Dendritic cell treated with granulocyte-macrophage colony-stimulating factor and Interleukin-4, amounts not matched to agents 40 ng/mL and 50 ng/mL, for 4 days (primary cell): Measurements from ENCODE around the gene VPS8.

ENCODE experiments used
- H3K27ac Mint-ChIP-seq: one replicate; pipeline ENCODE4 v1.8.0; 2022; ENCODE audit warnings: mild to moderate bottlenecking, mixed read lengths
- H3K27me3 Mint-ChIP-seq: one replicate; pipeline ENCODE4 v1.8.0; 2022; ENCODE audit warnings: mild to moderate bottlenecking, mixed read lengths
- H3K36me3 Mint-ChIP-seq: one replicate; pipeline ENCODE4 v1.8.0; 2022; ENCODE audit warnings: low read depth, mixed read lengths
- H3K4me1 Mint-ChIP-seq: one replicate; pipeline ENCODE4 v1.8.0; 2022; ENCODE audit warnings: low read depth, mixed read lengths
- H3K4me3 Mint-ChIP-seq: one replicate; pipeline ENCODE4 v1.8.0; 2022; ENCODE audit warnings: mild to moderate bottlenecking, moderate library complexity, mixed read lengths
- H3K9me3 Mint-ChIP-seq: one replicate; pipeline ENCODE4 v1.8.0; 2022; ENCODE audit warnings: mixed read lengths
- intact Hi-C: fragments of 100-400 bp; cut with micrococcal nuclease; formaldehyde crosslinking; loops from one replicate; pipeline ENCODE4 v1.15.0; 2022

Gene VPS8

GRCh38 chr3:185063431-185063830 lies 251.5 kb downstream of the VPS8 start:
- peaks cover 28% of the 10 kb centered on the region for H3K9me3 Mint-ChIP-seq

GRCh38 chr3:185065059-185065458 lies 253.1 kb downstream of the VPS8 start:
- intact Hi-C loops, result no loop called here
- H3K27ac Mint-ChIP-seq, result no peak overlapping the region
- H3K27me3 Mint-ChIP-seq, result no peaks in the 10 kb centered on the region
- H3K4me1 Mint-ChIP-seq, result peaks cover 9% of the 10 kb centered on the region
- H3K36me3 Mint-ChIP-seq, result peaks cover 11% of the 10 kb centered on the region
- peaks cover 15% of the 10 kb centered on the region for H3K9me3 Mint-ChIP-seq
- H3K4me3 Mint-ChIP-seq, result no peak overlapping the region

More at GRCh38 chr3:185063431-185063830, 251.5 kb downstream of the VPS8 start:
- peaks cover 25% of the 10 kb centered on the region for H3K4me1 Mint-ChIP-seq
- H3K4me3 Mint-ChIP-seq, result no peak overlapping the region
- no peak overlapping the region for H3K27ac Mint-ChIP-seq
- H3K36me3 Mint-ChIP-seq, result peaks cover 15% of the 10 kb centered on the region
- intact Hi-C loops, result no loop called here
- no peaks in the 10 kb centered on the region for H3K27me3 Mint-ChIP-seq

- Mint-ChIP-seq H3K27ac (no peak overlapping the region), H3K36me3 (peaks cover 5% of the 10 kb centered on the region), H3K4me1 (peaks cover 4% of the 10 kb centered on the region), H3K9me3 (peaks cover 6% of the 10 kb centered on the region), H3K27me3 (no peaks in the 10 kb centered on the region), H3K4me3 (no peak overlapping the region)
- intact Hi-C loops, result no loop called here
Measured at GRCh38 chr3:185066251-185066650, 254.3 kb downstream of the VPS8 start.

- intact Hi-C loops, result no loop called here
- Mint-ChIP-seq H3K27ac (no peak overlapping the region), H3K4me1 (no peaks in the 10 kb centered on the region)
Measured at GRCh38 chr3:185067173-185067572, 255.2 kb downstream of the VPS8 start.

GRCh38 chr3:185069037-185070030 lies 257.4 kb downstream of the VPS8 start:
- no peak overlapping the region for H3K27ac Mint-ChIP-seq
- intact Hi-C loops, result no loop called here
- no peaks in the 10 kb centered on the region for H3K4me1 Mint-ChIP-seq
- no peaks in the 10 kb centered on the region for H3K36me3 Mint-ChIP-seq
- no peaks in the 10 kb centered on the region for H3K27me3 Mint-ChIP-seq
- H3K9me3 Mint-ChIP-seq, result no peaks in the 10 kb centered on the region
- no peak overlapping the region for H3K4me3 Mint-ChIP-seq

More at GRCh38 chr3:185067173-185067572, 255.2 kb downstream of the VPS8 start:
- Mint-ChIP-seq H3K9me3 (no peaks in the 10 kb centered on the region), H3K4me3 (no peak overlapping the region), H3K36me3 (no peaks in the 10 kb centered on the region), H3K27me3 (no peaks in the 10 kb centered on the region)

- Mint-ChIP-seq H3K9me3 (no peaks in the 10 kb centered on the region), H3K4me1 (no peaks in the 10 kb centered on the region), H3K4me3 (no peak overlapping the region), H3K27ac (no peak overlapping the region), H3K27me3 (no peaks in the 10 kb centered on the region), H3K36me3 (no peaks in the 10 kb centered on the region)
- intact Hi-C loops, result no loop called here
Measured at GRCh38 chr3:185070491-185071286, 258.7 kb downstream of the VPS8 start.

GRCh38 chr3:185071287-185071800 lies 259.4 kb downstream of the VPS8 start:
- no peak overlapping the region for H3K27ac Mint-ChIP-seq
- H3K4me3 Mint-ChIP-seq, result no peak overlapping the region
- H3K27me3 Mint-ChIP-seq, result no peaks in the 10 kb centered on the region
- intact Hi-C loops, result no loop called here
- H3K4me1 Mint-ChIP-seq, result no peaks in the 10 kb centered on the region
- no peaks in the 10 kb centered on the region for H3K36me3 Mint-ChIP-seq
- H3K9me3 Mint-ChIP-seq, result no peaks in the 10 kb centered on the region

- H3K27me3 Mint-ChIP-seq, result no peaks in the 10 kb centered on the region
- no peak overlapping the region for H3K4me3 Mint-ChIP-seq
- no peaks in the 10 kb centered on the region for H3K9me3 Mint-ChIP-seq
- intact Hi-C loops, result no loop called here
- H3K27ac Mint-ChIP-seq, result no peak overlapping the region
- no peaks in the 10 kb centered on the region for H3K4me1 Mint-ChIP-seq
- no peaks in the 10 kb centered on the region for H3K36me3 Mint-ChIP-seq
Measured at GRCh38 chr3:185075547-185075946, 263.6 kb downstream of the VPS8 start.

- Mint-ChIP-seq H3K36me3 (no peaks in the 10 kb centered on the region), H3K9me3 (no peaks in the 10 kb centered on the region), H3K4me1 (no peaks in the 10 kb centered on the region), H3K27ac (no peak overlapping the region), H3K27me3 (no peaks in the 10 kb centered on the region), H3K4me3 (no peak overlapping the region)
- intact Hi-C loops, result no loop called here
Measured at GRCh38 chr3:185076219-185076618, 264.3 kb downstream of the VPS8 start.

- Mint-ChIP-seq H3K27me3 (no peaks in the 10 kb centered on the region), H3K36me3 (no peaks in the 10 kb centered on the region), H3K4me3 (no peak overlapping the region), H3K4me1 (no peaks in the 10 kb centered on the region), H3K9me3 (no peaks in the 10 kb centered on the region), H3K27ac (no peak overlapping the region)
- intact Hi-C loops, result no loop called here
Measured at GRCh38 chr3:185079625-185080024, 267.7 kb downstream of the VPS8 start.

- no peaks in the 10 kb centered on the region for H3K36me3 Mint-ChIP-seq
- no peak overlapping the region for H3K27ac Mint-ChIP-seq
- no peak overlapping the region for H3K4me3 Mint-ChIP-seq
- no peaks in the 10 kb centered on the region for H3K9me3 Mint-ChIP-seq
- H3K27me3 Mint-ChIP-seq, result peaks cover 2% of the 10 kb centered on the region
- intact Hi-C loops, result no loop called here
- no peaks in the 10 kb centered on the region for H3K4me1 Mint-ChIP-seq
Measured at GRCh38 chr3:185081521-185081920, 269.6 kb downstream of the VPS8 start.

- intact Hi-C loops, result no loop called here
- no peaks in the 10 kb centered on the region for H3K4me1 Mint-ChIP-seq
- H3K27ac Mint-ChIP-seq, result no peak overlapping the region
- H3K9me3 Mint-ChIP-seq, result no peaks in the 10 kb centered on the region
- H3K36me3 Mint-ChIP-seq, result no peaks in the 10 kb centered on the region
- H3K27me3 Mint-ChIP-seq, result peaks cover 2% of the 10 kb centered on the region
- H3K4me3 Mint-ChIP-seq, result no peak overlapping the region
Measured at GRCh38 chr3:185082149-185082548, 270.2 kb downstream of the VPS8 start.

GRCh38 chr3:185082829-185083228 lies 270.9 kb downstream of the VPS8 start:
- intact Hi-C loops, result no loop called here
- no peaks in the 10 kb centered on the region for H3K9me3 Mint-ChIP-seq
- no peaks in the 10 kb centered on the region for H3K36me3 Mint-ChIP-seq
- no peaks in the 10 kb centered on the region for H3K4me1 Mint-ChIP-seq
- H3K27me3 Mint-ChIP-seq, result peaks cover 2% of the 10 kb centered on the region
- no peak overlapping the region for H3K4me3 Mint-ChIP-seq
- no peak overlapping the region for H3K27ac Mint-ChIP-seq

- H3K4me1 Mint-ChIP-seq, result no peaks in the 10 kb centered on the region
- no peak overlapping the region for H3K27ac Mint-ChIP-seq
Measured at GRCh38 chr3:185084402-185084801, 272.4 kb downstream of the VPS8 start.

More at GRCh38 chr3:185084402-185084801, 272.4 kb downstream of the VPS8 start:
- intact Hi-C loops, result no loop called here
- Mint-ChIP-seq H3K27me3 (peaks cover 2% of the 10 kb centered on the region), H3K9me3 (no peaks in the 10 kb centered on the region), H3K36me3 (no peaks in the 10 kb centered on the region), H3K4me3 (no peak overlapping the region)
